ENCODE data around the gene BLCAP. TPM values are rescaled to one million over a fixed set of nuclear protein-coding genes. Genes with fewer than 3 reads are reported as not detected.

The BLCAP gene
- total and polyA plus RNA-seq, 2 experiments from 2014 or later = 62.2 to 64.8 TPM

DNA sequence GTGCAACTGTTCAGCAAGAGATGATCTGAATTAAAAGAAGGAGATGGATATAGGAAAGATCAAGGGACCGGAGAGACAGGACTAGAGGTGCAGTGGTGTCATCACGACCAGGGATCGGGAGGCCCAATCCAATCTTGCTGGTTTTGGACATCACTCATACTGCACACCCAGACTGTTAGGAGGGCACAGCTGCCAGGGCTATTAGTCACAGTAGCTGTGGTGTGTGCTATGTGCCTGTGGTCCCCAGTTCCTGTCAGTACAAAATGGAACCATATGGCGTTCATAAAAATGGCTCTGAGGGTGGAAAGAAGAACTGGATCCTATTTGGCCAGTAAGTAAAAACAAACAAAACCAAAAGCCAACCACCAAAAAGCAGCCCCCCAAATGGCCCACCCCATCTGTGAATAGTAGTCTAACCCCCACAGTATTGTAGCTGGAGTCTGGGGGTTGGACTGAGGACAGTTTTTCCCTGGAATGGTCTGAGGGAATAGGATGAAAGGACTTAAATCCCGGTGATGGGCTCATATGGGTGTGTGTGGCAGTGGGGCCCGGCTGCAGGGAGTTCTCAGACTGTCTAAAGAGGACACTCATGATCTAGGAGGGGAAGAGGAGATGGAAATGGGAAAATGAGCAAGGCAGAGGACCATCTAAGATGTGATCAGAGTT is 15.9 kb downstream of the BLCAP start:
- no peaks in the 10 kb centered on the region for H3F3A ChIP-seq (replicated peaks; ENCODE audit: low read depth)
- H4K20me1 ChIP-seq (replicated peaks; ENCODE audit: insufficient read depth) = peaks cover 33% of the 10 kb centered on the region
- peaks cover 8% of the 10 kb centered on the region for H3K9me2 ChIP-seq (ENCODE audit: insufficient read depth)
- H3K9me3 Mint-ChIP-seq = no peaks in the 10 kb centered on the region
- H3K36me3 Mint-ChIP-seq (ENCODE audit: low read depth) = peaks cover 35% of the 10 kb centered on the region
- H3K4me3 Mint-ChIP-seq = no peak overlapping the region
- peaks cover 19% of the 10 kb centered on the region for H3K79me2 ChIP-seq (replicated peaks; ENCODE audit: insufficient read depth)
- peaks cover 12% of the 10 kb centered on the region for H3K4me1 Mint-ChIP-seq
- no peak overlapping the region for H3K4me2 ChIP-seq
- H3K27me3 Mint-ChIP-seq (ENCODE audit: insufficient read depth, low read depth, poor library complexity) = no peaks in the 10 kb centered on the region
- H2AFZ ChIP-seq = no peak overlapping the region
- H3K4me1 ChIP-seq (ENCODE audit: insufficient read depth) = peaks cover 6% of the 10 kb centered on the region
- no peak overlapping the region for H3K4me3 ChIP-seq
- no peak overlapping the region for H3K27ac ChIP-seq (ENCODE audit: low read depth)
- ATAC-seq (no peak), DNase-seq (ENCODE audit: low spot score) (no peak)
- no peaks in the 10 kb centered on the region for H3K27me3 ChIP-seq (ENCODE audit: insufficient read depth)
- H3K27ac Mint-ChIP-seq = no peak overlapping the region
- TF ChIP-seq POLR2AphosphoS5 (IDR thresholded peaks at IDR 0.05; ENCODE audit: low read depth) (no peak), JUNB (IDR thresholded peaks at IDR 0.05; ENCODE audit: unreplicated experiment) (no peak), ZNF462 (CRISPR knock-in tag; IDR thresholded peaks at IDR 0.05) (no peak), NANOG (IDR thresholded peaks at IDR 0.05; ENCODE audit: borderline replicate concordance) (no peak), CTCF (conservative IDR thresholded peaks at IDR 0.05; ENCODE audit: low read depth in 2 of 2) (no peak), EZH2phosphoT487 (IDR thresholded peaks at IDR 0.05; ENCODE audit: unreplicated experiment) (no peak), ZNF331 (CRISPR knock-in tag; IDR thresholded peaks at IDR 0.05; ENCODE audit: low read depth) (no peak), EZH2 (IDR thresholded peaks at IDR 0.05; ENCODE audit: low read depth, unreplicated experiment) (no peak), STAT1 (IDR thresholded peaks at IDR 0.05; ENCODE audit: unreplicated experiment) (no peak), CREB1 (CRISPR knock-in tag; IDR thresholded peaks at IDR 0.05; ENCODE audit: low read depth) (no peak), ZNF114 (CRISPR knock-in tag; IDR thresholded peaks at IDR 0.05) (no peak)
- TF ChIP-seq, protein P1, sequence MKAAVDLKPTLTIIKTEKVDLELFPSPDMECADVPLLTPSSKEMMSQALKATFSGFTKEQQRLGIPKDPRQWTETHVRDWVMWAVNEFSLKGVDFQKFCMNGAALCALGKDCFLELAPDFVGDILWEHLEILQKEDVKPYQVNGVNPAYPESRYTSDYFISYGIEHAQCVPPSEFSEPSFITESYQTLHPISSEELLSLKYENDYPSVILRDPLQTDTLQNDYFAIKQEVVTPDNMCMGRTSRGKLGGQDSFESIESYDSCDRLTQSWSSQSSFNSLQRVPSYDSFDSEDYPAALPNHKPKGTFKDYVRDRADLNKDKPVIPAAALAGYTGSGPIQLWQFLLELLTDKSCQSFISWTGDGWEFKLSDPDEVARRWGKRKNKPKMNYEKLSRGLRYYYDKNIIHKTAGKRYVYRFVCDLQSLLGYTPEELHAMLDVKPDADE (IDR thresholded peaks at IDR 0.05) = no peak
- TF ChIP-seq, protein P2, sequence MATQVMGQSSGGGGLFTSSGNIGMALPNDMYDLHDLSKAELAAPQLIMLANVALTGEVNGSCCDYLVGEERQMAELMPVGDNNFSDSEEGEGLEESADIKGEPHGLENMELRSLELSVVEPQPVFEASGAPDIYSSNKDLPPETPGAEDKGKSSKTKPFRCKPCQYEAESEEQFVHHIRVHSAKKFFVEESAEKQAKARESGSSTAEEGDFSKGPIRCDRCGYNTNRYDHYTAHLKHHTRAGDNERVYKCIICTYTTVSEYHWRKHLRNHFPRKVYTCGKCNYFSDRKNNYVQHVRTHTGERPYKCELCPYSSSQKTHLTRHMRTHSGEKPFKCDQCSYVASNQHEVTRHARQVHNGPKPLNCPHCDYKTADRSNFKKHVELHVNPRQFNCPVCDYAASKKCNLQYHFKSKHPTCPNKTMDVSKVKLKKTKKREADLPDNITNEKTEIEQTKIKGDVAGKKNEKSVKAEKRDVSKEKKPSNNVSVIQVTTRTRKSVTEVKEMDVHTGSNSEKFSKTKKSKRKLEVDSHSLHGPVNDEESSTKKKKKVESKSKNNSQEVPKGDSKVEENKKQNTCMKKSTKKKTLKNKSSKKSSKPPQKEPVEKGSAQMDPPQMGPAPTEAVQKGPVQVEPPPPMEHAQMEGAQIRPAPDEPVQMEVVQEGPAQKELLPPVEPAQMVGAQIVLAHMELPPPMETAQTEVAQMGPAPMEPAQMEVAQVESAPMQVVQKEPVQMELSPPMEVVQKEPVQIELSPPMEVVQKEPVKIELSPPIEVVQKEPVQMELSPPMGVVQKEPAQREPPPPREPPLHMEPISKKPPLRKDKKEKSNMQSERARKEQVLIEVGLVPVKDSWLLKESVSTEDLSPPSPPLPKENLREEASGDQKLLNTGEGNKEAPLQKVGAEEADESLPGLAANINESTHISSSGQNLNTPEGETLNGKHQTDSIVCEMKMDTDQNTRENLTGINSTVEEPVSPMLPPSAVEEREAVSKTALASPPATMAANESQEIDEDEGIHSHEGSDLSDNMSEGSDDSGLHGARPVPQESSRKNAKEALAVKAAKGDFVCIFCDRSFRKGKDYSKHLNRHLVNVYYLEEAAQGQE (IDR thresholded peaks at IDR 0.05; ENCODE audit: unreplicated experiment) = no peak
- H3K36me3 ChIP-seq (ENCODE audit: insufficient read depth) = 0 out of 2 replicates have a peak, but pooled peaks cover 5% of the 10 kb centered on the region

All from GM23338 (cell line).